Ovary (tissue), 3 donors: ENCODE data around the gene CDH23.

Experiments used
- CTCF ChIP-seq, 3 donors: fragments of 450-650 bp in 2 of 3; fragments of 200-600 bp in 1 of 3; IDR thresholded peaks; one replicate each; pipeline versions ENCODE4 v1.5.1 to v1.8.0; 2016 to 2022; ENCODE audit warnings: antibody characterized with exemption in 3 of 3, mild to moderate bottlenecking in 1 of 3
- EP300 ChIP-seq: sonication (generic); formaldehyde crosslinking; IDR thresholded peaks from one replicate; pipeline ENCODE4 v1.6.1; 2017; ENCODE audit warnings: antibody characterized with exemption
- POLR2A ChIP-seq: fragments of 450-650 bp; IDR thresholded peaks from one replicate; pipeline ENCODE4 v1.6.1; 2017; ENCODE audit warnings: antibody characterized with exemption, mild to moderate bottlenecking, moderate library complexity
- donor health status: DM: no; HTN: no; CAD: no.

- TF ChIP-seq POLR2A (no peak), CTCF (IDR thresholded peaks at IDR 0.05) (no peak), EP300 (no peak)
Measured at GRCh38 chr10:71434760-71435394, 38.2 kb downstream of the CDH23 start.
